Activated T-helper 1 cell treated with anti-CD3 and anti-CD28 coated beads, Interleukin-12 subunit alpha, Interleukin-12 subunit beta, Interleukin-2, Interleukin-4 antibody, amounts not matched to agents 30 ng/mL and 10 ng/mL and 1 ng/mL, durations not matched to agents 14 hours and 24 hours and 36 hours (primary cell): ENCODE data around the gene REEP3. TPM values are rescaled to one million over a fixed set of nuclear protein-coding genes. Genes with fewer than 3 reads are reported as not detected.
"Not testable (repeated sequence)": the region's sequence is repeated elsewhere in the genome, so short reads cannot be mapped to it uniquely, and the experiment has no call there.

ENCODE experiments used
- DNase-seq: peaks from one replicate; pipeline ENCODE4 v3.0.0; 2021; ENCODE audit warnings: low spot score
- H3K27ac Mint-ChIP-seq: one replicate; pipeline ENCODE4 v1.8.0; 2021; ENCODE audit warnings: mild to moderate bottlenecking, mixed read lengths
- H3K27me3 Mint-ChIP-seq: one replicate; pipeline ENCODE4 v1.8.0; 2022; ENCODE audit warnings: mild to moderate bottlenecking, moderate library complexity, mixed read lengths; ENCODE audit not compliant: insufficient read depth
- H3K36me3 Mint-ChIP-seq: one replicate; pipeline ENCODE4 v1.8.0; 2021; ENCODE audit warnings: low read depth, mixed read lengths
- H3K4me1 Mint-ChIP-seq: one replicate; pipeline ENCODE4 v1.8.0; 2021; ENCODE audit warnings: low read depth, mixed read lengths
- H3K4me3 Mint-ChIP-seq: one replicate; pipeline ENCODE4 v1.8.0; 2021; ENCODE audit warnings: mild to moderate bottlenecking, moderate library complexity, mixed read lengths
- H3K9me3 Mint-ChIP-seq: one replicate; pipeline ENCODE4 v1.8.0; 2021; ENCODE audit warnings: mixed read lengths
- intact Hi-C: fragments of 100-400 bp; cut with micrococcal nuclease; formaldehyde crosslinking; loops from one replicate; pipeline ENCODE4 v1.15.1; 2024
- total RNA-seq: library from RNA; stranded (reverse); gene quantifications from 2 replicates; pipeline ENCODE4 v1.2.3, GENCODE V29; 2022

REEP3 gene
- total RNA-seq, 1 donor from 2014 or later = 28.2 TPM

GRCh38 chr10:63660941-63661340 lies 139.7 kb downstream of the REEP3 start:
- DNase-seq, H3K4me3 Mint-ChIP-seq, H3K36me3 Mint-ChIP-seq, H3K27me3 Mint-ChIP-seq, H3K9me3 Mint-ChIP-seq, intact Hi-C loops, H3K4me1 Mint-ChIP-seq, H3K27ac Mint-ChIP-seq: not testable (repeated sequence)

- no peaks in the 10 kb centered on the region for H3K4me1 Mint-ChIP-seq
- no peak overlapping the region for H3K27ac Mint-ChIP-seq
- intact Hi-C loops = no loop called here
- H3K27me3 Mint-ChIP-seq = no peaks in the 10 kb centered on the region
- DNase-seq = no peak
- H3K4me3 Mint-ChIP-seq = no peak overlapping the region
- H3K36me3 Mint-ChIP-seq = no peaks in the 10 kb centered on the region
- no peaks in the 10 kb centered on the region for H3K9me3 Mint-ChIP-seq
These were observed 140.1 kb downstream of the REEP3 start for GRCh38 chr10:63661347-63661746.

GRCh38 chr10:63664341-63664885 lies 143.2 kb downstream of the REEP3 start:
- no peak for DNase-seq
- H3K36me3 Mint-ChIP-seq = no peaks in the 10 kb centered on the region
- intact Hi-C loops = no loop called here
- no peaks in the 10 kb centered on the region for H3K4me1 Mint-ChIP-seq
- no peak overlapping the region for H3K27ac Mint-ChIP-seq
- H3K27me3 Mint-ChIP-seq = peaks cover 8% of the 10 kb centered on the region
- H3K9me3 Mint-ChIP-seq = no peaks in the 10 kb centered on the region
- H3K4me3 Mint-ChIP-seq = no peak overlapping the region

- DNase-seq, H3K4me3 Mint-ChIP-seq, H3K27ac Mint-ChIP-seq, H3K27me3 Mint-ChIP-seq, intact Hi-C loops, H3K4me1 Mint-ChIP-seq, H3K36me3 Mint-ChIP-seq, H3K9me3 Mint-ChIP-seq: not testable (repeated sequence)
These were observed 143.9 kb downstream of the REEP3 start for GRCh38 chr10:63665006-63665580.

- Mint-ChIP-seq H3K27me3 (peaks cover 8% of the 10 kb centered on the region), H3K4me1 (no peaks in the 10 kb centered on the region), H3K9me3 (no peaks in the 10 kb centered on the region), H3K36me3 (no peaks in the 10 kb centered on the region), H3K27ac (no peak overlapping the region), H3K4me3 (no peak overlapping the region)
- intact Hi-C loops = no loop called here
- no peak for DNase-seq
These were observed 144.5 kb downstream of the REEP3 start for GRCh38 chr10:63665670-63666134.

- no peak overlapping the region for H3K4me3 Mint-ChIP-seq
- H3K27me3 Mint-ChIP-seq = peaks cover 8% of the 10 kb centered on the region
- H3K9me3 Mint-ChIP-seq = no peaks in the 10 kb centered on the region
- DNase-seq = no peak
- intact Hi-C loops = no loop called here
- H3K4me1 Mint-ChIP-seq = no peaks in the 10 kb centered on the region
- no peak overlapping the region for H3K27ac Mint-ChIP-seq
- H3K36me3 Mint-ChIP-seq = no peaks in the 10 kb centered on the region
These were observed 145.7 kb downstream of the REEP3 start for GRCh38 chr10:63666836-63667383.

GRCh38 chr10:63667596-63668480 lies 146.6 kb downstream of the REEP3 start:
- peaks cover 8% of the 10 kb centered on the region for H3K27me3 Mint-ChIP-seq
- H3K4me1 Mint-ChIP-seq = no peaks in the 10 kb centered on the region
- no peak for DNase-seq
- no peaks in the 10 kb centered on the region for H3K36me3 Mint-ChIP-seq
- no peaks in the 10 kb centered on the region for H3K9me3 Mint-ChIP-seq
- H3K27ac Mint-ChIP-seq = no peak overlapping the region
- H3K4me3 Mint-ChIP-seq = no peak overlapping the region
- intact Hi-C loops = no loop called here

GRCh38 chr10:63670291-63670898 lies 149.2 kb downstream of the REEP3 start:
- Mint-ChIP-seq H3K4me3 (no peak overlapping the region), H3K36me3 (no peaks in the 10 kb centered on the region), H3K4me1 (no peaks in the 10 kb centered on the region), H3K9me3 (no peaks in the 10 kb centered on the region), H3K27me3 (peaks cover 8% of the 10 kb centered on the region), H3K27ac (no peak overlapping the region)
- DNase-seq = no peak
- intact Hi-C loops = no loop called here

GRCh38 chr10:63671317-63671937 lies 150.2 kb downstream of the REEP3 start:
- no peaks in the 10 kb centered on the region for H3K4me1 Mint-ChIP-seq
- intact Hi-C loops = no loop called here
- no peaks in the 10 kb centered on the region for H3K36me3 Mint-ChIP-seq

GRCh38 chr10:63672491-63672890 lies 151.3 kb downstream of the REEP3 start:
- no peaks in the 10 kb centered on the region for H3K4me1 Mint-ChIP-seq
- no peaks in the 10 kb centered on the region for H3K9me3 Mint-ChIP-seq
- H3K27ac Mint-ChIP-seq = no peak overlapping the region
- no peak for DNase-seq
- intact Hi-C loops = no loop called here
- H3K4me3 Mint-ChIP-seq = no peak overlapping the region
- peaks cover 8% of the 10 kb centered on the region for H3K27me3 Mint-ChIP-seq
- H3K36me3 Mint-ChIP-seq = no peaks in the 10 kb centered on the region

More at GRCh38 chr10:63671317-63671937, 150.2 kb downstream of the REEP3 start:
- H3K4me3 Mint-ChIP-seq = no peak overlapping the region
- H3K27ac Mint-ChIP-seq = no peak overlapping the region
- H3K9me3 Mint-ChIP-seq = no peaks in the 10 kb centered on the region
- peaks cover 8% of the 10 kb centered on the region for H3K27me3 Mint-ChIP-seq
- no peak for DNase-seq

GRCh38 chr10:63673246-63673645 lies 152.0 kb downstream of the REEP3 start:
- Mint-ChIP-seq H3K4me1 (no peaks in the 10 kb centered on the region), H3K9me3 (no peaks in the 10 kb centered on the region), H3K36me3 (no peaks in the 10 kb centered on the region), H3K4me3 (no peak overlapping the region), H3K27ac (no peak overlapping the region), H3K27me3 (peaks cover 3% of the 10 kb centered on the region)
- DNase-seq = no peak
- intact Hi-C loops = no loop called here

GRCh38 chr10:63673846-63674245 lies 152.6 kb downstream of the REEP3 start:
- peaks cover under 1% of the 10 kb centered on the region for H3K27me3 Mint-ChIP-seq
- no peaks in the 10 kb centered on the region for H3K4me1 Mint-ChIP-seq
- H3K4me3 Mint-ChIP-seq = no peak overlapping the region
- DNase-seq = no peak
- no peak overlapping the region for H3K27ac Mint-ChIP-seq
- no peaks in the 10 kb centered on the region for H3K9me3 Mint-ChIP-seq
- intact Hi-C loops = no loop called here
- no peaks in the 10 kb centered on the region for H3K36me3 Mint-ChIP-seq
